Small intestine (tissue), 7 donors: ENCODE data around the gene TBC1D16. TPM values are rescaled to one million over a fixed set of nuclear protein-coding genes. Genes with fewer than 3 reads are reported as not detected.
A peak's percentile ranks its signal among the peaks of the same experiment; 100 is the strongest.

Source experiments
- DNase-seq, 2 donors: peaks; one replicate each; pipeline versions ENCODE4 v3.0.0 to v3.0.0-alpha.2; 2013
- FAIRE-seq: peaks from 2 replicates; lab custom pipeline; 2012; peaks lifted over from hg19 to GRCh38; lab: Jason Lieb, UNC
- H3K27ac ChIP-seq, 3 donors: one replicate each; pipeline ENCODE4 v1.5.1; 2013; ENCODE audit warnings: low read length in 2 of 3, mild to moderate bottlenecking in 2 of 3, control low read depth in 1 of 3, inconsistent platforms in 1 of 3, low read depth in 1 of 3, moderate library complexity in 1 of 3
- H3K27me3 ChIP-seq, 3 donors: one replicate each; pipeline ENCODE4 v1.6.1; 2013; ENCODE audit warnings: low read length in 3 of 3, inconsistent platforms in 1 of 3; ENCODE audit not compliant: control insufficient read depth in 3 of 3, insufficient read depth in 3 of 3
- H3K36me3 ChIP-seq, 3 donors: one replicate each; pipeline ENCODE4 v1.6.1; 2013; ENCODE audit warnings: low read length in 3 of 3, inconsistent platforms in 1 of 3, low read depth in 1 of 3, mild to moderate bottlenecking in 1 of 3, moderate library complexity in 1 of 3; ENCODE audit not compliant: control insufficient read depth in 3 of 3, insufficient read depth in 2 of 3
- H3K4me1 ChIP-seq, 3 donors: one replicate each; pipeline ENCODE4 v1.6.1; 2013; ENCODE audit warnings: low read length in 2 of 3, inconsistent platforms in 1 of 3, low read depth in 1 of 3, mild to moderate bottlenecking in 1 of 3, moderate library complexity in 1 of 3; ENCODE audit not compliant: control insufficient read depth in 3 of 3, insufficient read depth in 2 of 3
- H3K4me3 ChIP-seq, 3 donors: one replicate each; pipeline ENCODE4 v1.5.1; 2013; ENCODE audit warnings: low read length in 3 of 3, control low read depth in 1 of 3, inconsistent platforms in 1 of 3, low read depth in 1 of 3, mild to moderate bottlenecking in 1 of 3, moderate library complexity in 1 of 3
- H3K9me3 ChIP-seq, 2 donors: one replicate each; pipeline ENCODE4 v1.6.1; 2013; ENCODE audit warnings: low read depth in 1 of 2, low read length in 1 of 2; ENCODE audit not compliant: control insufficient read depth in 2 of 2, insufficient read depth in 1 of 2
- WGBS, 3 donors: extraction: QIAGEN DNeasy Blood & Tissue Kit; methylation state at CpG; one replicate each; pipeline ENCODE4 v1.1.7; 2013; 5-methylcytosine and 5-hydroxymethylcytosine counted together
- polyA plus RNA-seq, 4 donors: library from polyadenylated mRNA; stranded (reverse) in 3 of 4; unstranded in 1 of 4; fragments of 200-250 nt in 3 of 4; fragments of 120-200 nt in 1 of 4; gene quantifications; one replicate each; pipeline versions ENCODE4 v1.2.1 to v1.2.3, GENCODE V29; 2013
- donor health status: healthy with polysubstance abuse.
- donor health status: control.
- donor health status: control.
- donor health status: Bipolar disorder and iron deficiency.
- donor health status: healthy.

The TBC1D16 gene
- polyA plus RNA-seq, 4 donors = 1.6 to 30.6 (median 15.2) TPM

GRCh38 chr17:80071116-80071841, 35.6 kb upstream of the TBC1D16 start:
- Histone ChIP-seq H3K36me3 (peaks cover 0 to 6% (median 0%) of the 10 kb centered on the region in 3 donors), H3K4me1 (peaks cover 3 to 7% (median 5%) of the 10 kb centered on the region in 3 donors), H3K9me3 (no peaks in the 10 kb centered on the region), H3K4me3 (peak overlapping the region in 1 of 3 donors; percentile 30), H3K27ac (peak overlapping the region in 1 of 3 donors; percentile 76), H3K27me3 (no peaks in the 10 kb centered on the region)
- 16 to 29% (median 16%) methylated on average over 20 of the region's 20 CpGs for WGBS, 3 donors
- no peak for FAIRE-seq
- DNase-seq = peak; percentile 11 to 54

- WGBS, 3 donors = 43 to 76% (median 45%) methylated on average over 15 of the region's 15 CpGs
- DNase-seq (no peak), FAIRE-seq (no peak)
- peaks cover 3 to 7% (median 5%) of the 10 kb centered on the region in 3 donors for H3K4me1 ChIP-seq
- H3K36me3 ChIP-seq = peaks cover 0 to 13% (median 0%) of the 10 kb centered on the region in 3 donors
- H3K27me3 ChIP-seq = no peaks in the 10 kb centered on the region
- peak overlapping the region in 1 of 3 donors; percentile 30 for H3K4me3 ChIP-seq
- H3K9me3 ChIP-seq = no peaks in the 10 kb centered on the region
- H3K27ac ChIP-seq = peak overlapping the region in 1 of 3 donors; percentile 76
Observed at GRCh38 chr17:80070375-80071115, 34.9 kb upstream of the TBC1D16 start.

DNA sequence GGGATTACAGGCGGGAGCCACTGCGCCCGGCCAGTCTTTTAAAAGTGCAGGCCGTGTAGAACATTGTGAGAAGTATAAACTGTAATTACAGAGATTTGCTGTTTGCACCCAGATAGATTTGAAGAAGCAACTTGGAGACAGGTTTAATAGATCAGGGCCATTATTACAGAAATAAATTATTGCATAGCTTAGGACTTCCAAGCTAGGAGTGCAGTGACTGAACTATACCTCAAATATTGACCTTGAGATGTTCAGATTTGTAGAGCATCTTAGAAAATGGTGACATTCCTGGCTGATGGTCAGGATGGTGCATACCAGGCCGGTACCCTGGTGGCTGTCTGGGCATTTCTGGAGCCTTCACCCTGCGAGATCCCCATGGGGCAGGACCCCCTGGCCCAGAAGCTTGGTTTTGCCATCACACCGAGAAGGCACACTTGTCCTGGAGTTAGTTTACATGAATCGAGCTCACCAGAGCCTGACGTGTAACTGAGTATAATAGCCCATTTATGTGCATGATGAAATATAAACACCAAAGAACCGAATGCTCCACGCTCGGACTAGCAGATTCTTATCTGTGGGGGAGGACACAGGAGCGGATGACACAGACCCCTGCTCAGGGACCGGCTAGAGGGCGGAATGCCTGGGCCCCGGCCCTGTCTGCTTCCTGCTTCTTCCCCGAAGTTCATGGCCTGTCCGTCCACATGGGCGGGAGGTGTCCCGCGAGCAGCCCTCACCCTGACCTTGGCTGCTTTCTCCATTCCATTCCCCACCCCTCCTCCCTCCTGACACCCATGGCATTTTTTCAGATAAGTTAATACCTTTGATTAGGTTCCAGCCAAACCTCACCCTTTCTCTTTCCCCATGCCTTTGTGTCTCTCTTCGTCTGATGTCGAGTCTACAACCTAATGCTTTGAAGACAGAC, 32.9 kb upstream of the TBC1D16 start:
- Histone ChIP-seq H3K4me3 (no peak overlapping the region), H3K9me3 (no peaks in the 10 kb centered on the region), H3K27me3 (no peaks in the 10 kb centered on the region), H3K36me3 (peaks cover 0 to 13% (median 0%) of the 10 kb centered on the region in 3 donors), H3K4me1 (peaks cover 3 to 7% (median 5%) of the 10 kb centered on the region in 3 donors), H3K27ac (peak overlapping the region in 1 of 3 donors; percentile 67)
- WGBS, 3 donors = 36 to 54% (median 38%) methylated on average over 23 of the region's 23 CpGs
- DNase-seq (peak in 1 of 2 donors; percentile 21), FAIRE-seq (no peak)

DNA sequence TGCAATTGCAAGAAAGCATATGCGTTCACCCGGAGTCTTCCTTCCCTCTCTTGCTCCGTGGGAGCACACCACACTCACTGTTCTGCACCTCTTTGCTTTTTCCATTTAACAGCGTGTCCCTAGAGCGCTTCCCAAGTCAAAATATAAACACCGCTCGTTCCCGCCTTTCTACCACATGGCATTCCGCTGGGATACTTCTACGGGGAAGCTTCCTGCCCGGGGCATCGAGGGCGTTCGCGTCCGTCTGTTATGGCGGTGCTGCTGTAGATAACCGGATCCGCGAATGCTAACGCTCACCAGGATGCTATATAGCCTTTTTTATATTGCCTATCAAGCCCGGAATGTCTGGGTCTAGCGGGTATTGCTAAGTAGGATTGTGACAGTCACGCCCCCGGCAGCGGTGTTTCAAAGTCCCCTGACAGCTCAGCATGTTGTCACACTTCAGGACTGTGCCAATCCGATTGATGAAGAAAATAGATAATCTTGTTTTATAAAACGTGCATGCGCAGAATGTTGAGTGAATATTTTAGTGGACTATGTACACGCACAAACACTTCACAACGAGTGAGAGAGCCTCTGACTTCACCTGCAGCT, 31.8 kb upstream of the TBC1D16 start:
- peak in 1 of 2 donors; percentile 29 for DNase-seq
- Histone ChIP-seq H3K27ac (no peak overlapping the region), H3K9me3 (no peaks in the 10 kb centered on the region), H3K36me3 (peaks cover 0 to 13% (median 0%) of the 10 kb centered on the region in 3 donors), H3K27me3 (no peaks in the 10 kb centered on the region), H3K4me1 (peaks cover 3 to 7% (median 5%) of the 10 kb centered on the region in 3 donors), H3K4me3 (no peak overlapping the region)
- no peak for FAIRE-seq
- 69 to 88% (median 73%) methylated on average over 31 of the region's 31 CpGs for WGBS, 3 donors

DNA sequence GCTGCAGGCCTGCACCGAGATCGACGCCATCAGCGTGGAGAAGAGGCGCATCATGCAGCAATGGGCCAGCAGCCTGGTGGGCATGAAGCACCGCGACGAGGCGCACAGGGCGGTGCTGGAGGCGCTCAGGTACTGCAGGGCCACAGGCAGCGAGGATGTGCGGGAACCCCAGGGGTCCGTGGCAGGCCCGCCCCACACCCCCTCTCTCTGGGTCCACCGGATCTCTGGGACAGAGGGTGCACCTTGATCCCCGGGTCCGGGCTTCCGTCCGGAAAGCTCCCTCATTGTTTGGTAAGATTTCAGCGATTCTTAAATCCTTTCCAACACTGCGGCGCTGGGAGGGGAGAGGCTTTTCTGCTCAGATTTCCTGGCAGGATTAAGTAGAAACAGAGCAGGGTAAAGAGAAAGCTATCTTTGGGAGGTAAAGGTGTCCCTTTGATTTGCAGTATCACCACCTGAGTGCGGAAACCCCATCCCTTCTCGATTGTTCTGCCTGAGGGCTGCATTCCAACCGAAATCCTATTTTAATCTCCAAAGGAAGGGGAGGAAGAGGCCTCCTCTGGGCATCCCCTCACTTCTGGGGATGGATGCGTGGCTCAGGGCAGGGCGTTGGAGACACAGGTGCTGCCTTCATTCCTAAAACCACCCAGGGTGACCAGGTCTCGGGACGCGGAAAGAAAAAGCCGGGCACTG, 30.0 kb upstream of the TBC1D16 start:
- H3K27me3 ChIP-seq = no peaks in the 10 kb centered on the region
- H3K4me1 ChIP-seq = peaks cover 2 to 7% (median 3%) of the 10 kb centered on the region in 3 donors
- WGBS, 3 donors = 82 to 91% (median 86%) methylated on average over 32 of the region's 32 CpGs
- no peak for FAIRE-seq
- no peak overlapping the region for H3K27ac ChIP-seq
- H3K4me3 ChIP-seq = no peak overlapping the region
- no peak for DNase-seq
- peaks cover 0 to 13% (median 0%) of the 10 kb centered on the region in 3 donors for H3K36me3 ChIP-seq
- no peaks in the 10 kb centered on the region for H3K9me3 ChIP-seq

- Histone ChIP-seq H3K27me3 (no peaks in the 10 kb centered on the region), H3K36me3 (peaks cover 0 to 13% (median 0%) of the 10 kb centered on the region in 3 donors), H3K27ac (peak overlapping the region in 1 of 3 donors; percentile 49), H3K4me1 (peaks cover 2 to 7% (median 3%) of the 10 kb centered on the region in 3 donors), H3K9me3 (no peaks in the 10 kb centered on the region), H3K4me3 (no peak overlapping the region)
- no peak for DNase-seq
- FAIRE-seq = no peak
- WGBS, 3 donors = 78 to 85% (median 80%) methylated on average over 8 of the region's 8 CpGs
Observed at GRCh38 chr17:80064696-80065095, 29.0 kb upstream of the TBC1D16 start.

DNA sequence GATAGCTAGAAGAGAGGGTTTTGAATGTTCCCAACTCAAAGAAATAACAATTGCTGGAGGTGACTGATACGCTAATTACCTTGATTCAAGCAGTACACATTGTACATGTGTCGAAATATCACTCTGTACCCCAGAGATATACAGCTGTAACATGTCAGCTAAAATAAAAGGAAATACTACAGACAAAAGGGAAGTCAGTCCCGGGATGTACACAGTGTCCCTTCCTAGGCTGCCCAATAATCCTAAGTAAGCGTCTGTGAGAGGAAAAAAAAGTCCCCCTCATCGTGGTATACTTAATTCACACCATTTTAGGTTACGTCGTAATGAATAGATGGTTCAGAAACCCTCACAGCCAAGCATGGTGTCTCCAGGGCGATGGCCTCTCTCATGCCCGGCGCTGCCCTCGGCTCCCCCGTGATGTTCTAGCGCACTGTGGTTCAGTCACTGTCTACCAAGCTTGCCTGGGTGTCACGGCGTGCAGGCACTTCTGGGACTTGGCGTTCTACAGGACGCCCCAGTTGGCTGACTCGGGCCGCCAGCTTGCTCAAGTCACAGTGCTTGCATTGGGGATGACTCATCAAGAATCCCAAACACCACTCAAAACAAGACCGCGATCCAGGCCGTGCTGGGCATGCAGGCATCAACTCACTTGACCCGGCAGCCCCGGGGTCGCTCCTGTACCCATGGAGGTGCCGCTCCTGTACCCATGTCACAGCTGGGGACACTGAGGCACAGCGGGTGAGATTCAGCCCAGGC, 28.3 kb upstream of the TBC1D16 start:
- DNase-seq = peak in 1 of 2 donors; percentile 9
- 78 to 88% (median 88%) methylated on average over 27 of the region's 27 CpGs for WGBS, 3 donors
- H3K27ac ChIP-seq = peak overlapping the region in 1 of 3 donors; percentile 49
- peaks cover 0 to 15% (median 0%) of the 10 kb centered on the region in 3 donors for H3K36me3 ChIP-seq
- H3K4me1 ChIP-seq = peaks cover under 1 to 5% (median 2%) of the 10 kb centered on the region in 3 donors
- no peak overlapping the region for H3K4me3 ChIP-seq
- H3K9me3 ChIP-seq = no peaks in the 10 kb centered on the region
- H3K27me3 ChIP-seq = no peaks in the 10 kb centered on the region
- FAIRE-seq = no peak
